ENCODE data around the gene ERFE.

DNA sequence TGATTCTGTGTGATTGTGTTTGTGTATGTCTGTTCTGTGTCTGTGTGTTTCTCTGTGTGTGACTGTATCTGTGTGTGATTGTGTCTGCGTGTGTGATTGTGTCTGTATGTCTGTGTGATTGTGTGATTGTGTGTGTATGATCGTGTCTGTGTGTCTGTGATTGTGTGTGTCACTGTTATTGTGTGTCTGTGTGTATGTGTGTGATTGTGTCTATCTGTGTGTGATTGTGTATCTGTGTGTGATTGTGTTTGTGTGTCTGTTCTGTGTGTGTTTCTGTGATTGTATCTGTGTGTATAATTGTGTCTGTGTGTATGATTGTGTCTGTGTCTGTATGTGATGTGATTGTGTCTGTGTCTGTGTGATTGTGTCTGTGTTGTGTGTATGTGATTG is 32.0 kb upstream of the ERFE start:
- TF ChIP-seq CEBPB (IDR thresholded peaks at IDR 0.05; ENCODE audit: low read depth, low read length) = no peak
- TF ChIP-seq, protein P1, sequence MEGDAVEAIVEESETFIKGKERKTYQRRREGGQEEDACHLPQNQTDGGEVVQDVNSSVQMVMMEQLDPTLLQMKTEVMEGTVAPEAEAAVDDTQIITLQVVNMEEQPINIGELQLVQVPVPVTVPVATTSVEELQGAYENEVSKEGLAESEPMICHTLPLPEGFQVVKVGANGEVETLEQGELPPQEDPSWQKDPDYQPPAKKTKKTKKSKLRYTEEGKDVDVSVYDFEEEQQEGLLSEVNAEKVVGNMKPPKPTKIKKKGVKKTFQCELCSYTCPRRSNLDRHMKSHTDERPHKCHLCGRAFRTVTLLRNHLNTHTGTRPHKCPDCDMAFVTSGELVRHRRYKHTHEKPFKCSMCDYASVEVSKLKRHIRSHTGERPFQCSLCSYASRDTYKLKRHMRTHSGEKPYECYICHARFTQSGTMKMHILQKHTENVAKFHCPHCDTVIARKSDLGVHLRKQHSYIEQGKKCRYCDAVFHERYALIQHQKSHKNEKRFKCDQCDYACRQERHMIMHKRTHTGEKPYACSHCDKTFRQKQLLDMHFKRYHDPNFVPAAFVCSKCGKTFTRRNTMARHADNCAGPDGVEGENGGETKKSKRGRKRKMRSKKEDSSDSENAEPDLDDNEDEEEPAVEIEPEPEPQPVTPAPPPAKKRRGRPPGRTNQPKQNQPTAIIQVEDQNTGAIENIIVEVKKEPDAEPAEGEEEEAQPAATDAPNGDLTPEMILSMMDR (conservative IDR thresholded peaks at IDR 0.05; ENCODE audit: low read depth, low read length) = no peak
- no peak for TF ChIP-seq POLR2A (IDR thresholded peaks at IDR 0.05; ENCODE audit: low read depth, low read length)
- TF ChIP-seq, protein P2, sequence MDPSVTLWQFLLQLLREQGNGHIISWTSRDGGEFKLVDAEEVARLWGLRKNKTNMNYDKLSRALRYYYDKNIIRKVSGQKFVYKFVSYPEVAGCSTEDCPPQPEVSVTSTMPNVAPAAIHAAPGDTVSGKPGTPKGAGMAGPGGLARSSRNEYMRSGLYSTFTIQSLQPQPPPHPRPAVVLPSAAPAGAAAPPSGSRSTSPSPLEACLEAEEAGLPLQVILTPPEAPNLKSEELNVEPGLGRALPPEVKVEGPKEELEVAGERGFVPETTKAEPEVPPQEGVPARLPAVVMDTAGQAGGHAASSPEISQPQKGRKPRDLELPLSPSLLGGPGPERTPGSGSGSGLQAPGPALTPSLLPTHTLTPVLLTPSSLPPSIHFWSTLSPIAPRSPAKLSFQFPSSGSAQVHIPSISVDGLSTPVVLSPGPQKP (IDR thresholded peaks at IDR 0.05; ENCODE audit: borderline replicate concordance, low read depth, low read length) = no peak
- TF ChIP-seq, protein P3, sequence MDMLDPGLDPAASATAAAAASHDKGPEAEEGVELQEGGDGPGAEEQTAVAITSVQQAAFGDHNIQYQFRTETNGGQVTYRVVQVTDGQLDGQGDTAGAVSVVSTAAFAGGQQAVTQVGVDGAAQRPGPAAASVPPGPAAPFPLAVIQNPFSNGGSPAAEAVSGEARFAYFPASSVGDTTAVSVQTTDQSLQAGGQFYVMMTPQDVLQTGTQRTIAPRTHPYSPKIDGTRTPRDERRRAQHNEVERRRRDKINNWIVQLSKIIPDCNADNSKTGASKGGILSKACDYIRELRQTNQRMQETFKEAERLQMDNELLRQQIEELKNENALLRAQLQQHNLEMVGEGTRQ (IDR thresholded peaks at IDR 0.05; ENCODE audit: low read depth, low read length) = no peak
- no peak for TF ChIP-seq SMC3 (IDR thresholded peaks at IDR 0.05; ENCODE audit: low read depth, low read length)
- TF ChIP-seq RCOR1 (IDR thresholded peaks at IDR 0.05; ENCODE audit: insufficient replicate concordance, low read length) = no peak
- no peak for TF ChIP-seq FOS (IDR thresholded peaks at IDR 0.05; ENCODE audit: low read depth, low read length)
- no peak for TF ChIP-seq RAD21 (IDR thresholded peaks at IDR 0.05; ENCODE audit: low read length)
- TF ChIP-seq BHLHE40 (IDR thresholded peaks at IDR 0.05; ENCODE audit: low read depth, low read length) = no peak
- TF ChIP-seq MAZ (IDR thresholded peaks at IDR 0.05; ENCODE audit: borderline replicate concordance, low read depth, low read length) = no peak
- no peak for TF ChIP-seq NFE2L2 (IDR thresholded peaks at IDR 0.05; ENCODE audit: low read depth, low read length)

All from IMR-90 (cell line).